ENCODE measurements around the gene OR5A2.

DNA sequence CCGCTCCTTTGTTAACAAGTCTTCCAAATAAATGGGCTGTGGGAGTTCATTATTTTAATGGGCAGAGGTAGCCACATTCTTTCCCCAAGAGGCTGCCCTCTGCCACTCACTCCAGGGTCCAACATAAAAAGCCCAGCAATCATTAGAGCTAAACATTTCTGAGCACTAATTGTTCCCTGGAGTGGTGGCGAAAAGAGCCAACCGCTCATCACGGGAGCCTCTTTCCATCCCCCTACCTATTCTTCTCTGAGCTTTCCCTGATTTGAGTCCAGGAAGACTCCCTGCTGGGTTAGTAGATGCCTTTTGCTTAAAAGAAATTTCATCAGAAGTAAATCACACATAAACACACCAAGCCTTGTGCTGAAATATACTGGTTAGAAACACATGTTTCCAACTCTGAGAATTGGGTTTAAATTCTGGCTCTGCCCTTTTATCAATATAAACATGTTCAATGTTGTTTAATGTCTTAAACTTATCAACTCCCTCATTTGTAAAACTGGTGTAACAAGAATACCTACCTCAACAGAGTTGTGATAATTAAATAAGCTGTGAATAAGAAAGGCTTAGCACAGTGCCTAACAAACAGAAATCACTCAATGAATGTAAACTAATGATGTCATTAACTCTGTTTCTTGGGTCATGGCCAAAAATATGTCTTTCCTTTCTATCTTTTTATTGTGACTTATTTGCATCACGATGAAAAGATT, at the start of gene OR5A2:
- TF ChIP-seq POLR2A (IDR thresholded peaks at IDR 0.05; ENCODE audit: low read length), result no peak
- TF ChIP-seq GATA1 (IDR thresholded peaks at IDR 0.05; ENCODE audit: low read depth, low read length), result no peak

Data from erythroblast (primary cell).